ENCODE results near the gene TTLL11. TPM values are rescaled to one million over a fixed set of nuclear protein-coding genes. Genes with fewer than 3 reads are reported as not detected.

TTLL11 gene
- total and polyA plus RNA-seq, 2 experiments from 2014 or later: 0.57 to 1.4 TPM

DNA sequence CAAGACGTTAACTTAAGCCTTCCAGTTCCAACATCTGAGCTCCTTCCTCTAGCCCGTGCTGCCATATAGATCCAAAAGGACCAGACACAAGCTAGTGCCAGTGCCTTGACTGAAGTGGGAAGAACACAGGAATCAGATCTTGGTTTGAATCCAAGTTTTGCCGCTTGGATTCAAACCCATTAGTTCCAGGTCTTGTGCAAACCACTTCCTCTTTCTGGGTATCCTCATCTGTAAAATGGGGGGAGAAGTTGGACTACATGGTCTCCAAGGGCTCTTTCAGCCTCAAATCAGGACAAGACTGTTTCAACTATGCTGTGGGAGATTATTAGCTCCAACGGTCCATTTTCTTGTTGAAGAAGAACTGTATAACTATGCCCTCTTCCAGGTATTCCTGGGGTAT, 32.6 kb downstream of the TTLL11 start:
- Histone ChIP-seq H3K4me3 (no peak overlapping the region), H2AFZ (no peak overlapping the region), H4K20me1 (replicated peaks; ENCODE audit: insufficient read depth) (peaks cover 4% of the 10 kb centered on the region; the same call in 1 of the 2 replicates), H3K36me3 (ENCODE audit: insufficient read depth) (no peaks in the 10 kb centered on the region), H3K27me3 (ENCODE audit: insufficient read depth) (no peaks in the 10 kb centered on the region), H3K27ac (ENCODE audit: low read depth) (no peak overlapping the region), H3K9me2 (ENCODE audit: insufficient read depth) (no peaks in the 10 kb centered on the region), H3F3A (replicated peaks; ENCODE audit: low read depth) (no peaks in the 10 kb centered on the region), H3K4me1 (ENCODE audit: insufficient read depth) (no peaks in the 10 kb centered on the region), H3K79me2 (replicated peaks; ENCODE audit: insufficient read depth) (no peaks in the 10 kb centered on the region), H3K4me2 (no peak overlapping the region)
- ATAC-seq (no peak), DNase-seq (ENCODE audit: low spot score) (no peak)
- TF ChIP-seq EZH2phosphoT487 (IDR thresholded peaks at IDR 0.05; ENCODE audit: unreplicated experiment) (no peak), ZNF114 (CRISPR knock-in tag; IDR thresholded peaks at IDR 0.05) (no peak), JUNB (IDR thresholded peaks at IDR 0.05; ENCODE audit: unreplicated experiment) (no peak), EZH2 (IDR thresholded peaks at IDR 0.05; ENCODE audit: low read depth, unreplicated experiment) (no peak), CTCF (conservative IDR thresholded peaks at IDR 0.05; ENCODE audit: low read depth in 2 of 2) (no peak), STAT1 (IDR thresholded peaks at IDR 0.05; ENCODE audit: unreplicated experiment) (no peak), ZNF331 (CRISPR knock-in tag; IDR thresholded peaks at IDR 0.05; ENCODE audit: low read depth) (no peak), POLR2AphosphoS5 (IDR thresholded peaks at IDR 0.05; ENCODE audit: low read depth) (no peak), REST (IDR thresholded peaks at IDR 0.05; ENCODE audit: unreplicated experiment) (no peak), NANOG (IDR thresholded peaks at IDR 0.05; ENCODE audit: borderline replicate concordance) (no peak), CREB1 (CRISPR knock-in tag; IDR thresholded peaks at IDR 0.05; ENCODE audit: low read depth) (no peak)
- TF ChIP-seq, protein P1, sequence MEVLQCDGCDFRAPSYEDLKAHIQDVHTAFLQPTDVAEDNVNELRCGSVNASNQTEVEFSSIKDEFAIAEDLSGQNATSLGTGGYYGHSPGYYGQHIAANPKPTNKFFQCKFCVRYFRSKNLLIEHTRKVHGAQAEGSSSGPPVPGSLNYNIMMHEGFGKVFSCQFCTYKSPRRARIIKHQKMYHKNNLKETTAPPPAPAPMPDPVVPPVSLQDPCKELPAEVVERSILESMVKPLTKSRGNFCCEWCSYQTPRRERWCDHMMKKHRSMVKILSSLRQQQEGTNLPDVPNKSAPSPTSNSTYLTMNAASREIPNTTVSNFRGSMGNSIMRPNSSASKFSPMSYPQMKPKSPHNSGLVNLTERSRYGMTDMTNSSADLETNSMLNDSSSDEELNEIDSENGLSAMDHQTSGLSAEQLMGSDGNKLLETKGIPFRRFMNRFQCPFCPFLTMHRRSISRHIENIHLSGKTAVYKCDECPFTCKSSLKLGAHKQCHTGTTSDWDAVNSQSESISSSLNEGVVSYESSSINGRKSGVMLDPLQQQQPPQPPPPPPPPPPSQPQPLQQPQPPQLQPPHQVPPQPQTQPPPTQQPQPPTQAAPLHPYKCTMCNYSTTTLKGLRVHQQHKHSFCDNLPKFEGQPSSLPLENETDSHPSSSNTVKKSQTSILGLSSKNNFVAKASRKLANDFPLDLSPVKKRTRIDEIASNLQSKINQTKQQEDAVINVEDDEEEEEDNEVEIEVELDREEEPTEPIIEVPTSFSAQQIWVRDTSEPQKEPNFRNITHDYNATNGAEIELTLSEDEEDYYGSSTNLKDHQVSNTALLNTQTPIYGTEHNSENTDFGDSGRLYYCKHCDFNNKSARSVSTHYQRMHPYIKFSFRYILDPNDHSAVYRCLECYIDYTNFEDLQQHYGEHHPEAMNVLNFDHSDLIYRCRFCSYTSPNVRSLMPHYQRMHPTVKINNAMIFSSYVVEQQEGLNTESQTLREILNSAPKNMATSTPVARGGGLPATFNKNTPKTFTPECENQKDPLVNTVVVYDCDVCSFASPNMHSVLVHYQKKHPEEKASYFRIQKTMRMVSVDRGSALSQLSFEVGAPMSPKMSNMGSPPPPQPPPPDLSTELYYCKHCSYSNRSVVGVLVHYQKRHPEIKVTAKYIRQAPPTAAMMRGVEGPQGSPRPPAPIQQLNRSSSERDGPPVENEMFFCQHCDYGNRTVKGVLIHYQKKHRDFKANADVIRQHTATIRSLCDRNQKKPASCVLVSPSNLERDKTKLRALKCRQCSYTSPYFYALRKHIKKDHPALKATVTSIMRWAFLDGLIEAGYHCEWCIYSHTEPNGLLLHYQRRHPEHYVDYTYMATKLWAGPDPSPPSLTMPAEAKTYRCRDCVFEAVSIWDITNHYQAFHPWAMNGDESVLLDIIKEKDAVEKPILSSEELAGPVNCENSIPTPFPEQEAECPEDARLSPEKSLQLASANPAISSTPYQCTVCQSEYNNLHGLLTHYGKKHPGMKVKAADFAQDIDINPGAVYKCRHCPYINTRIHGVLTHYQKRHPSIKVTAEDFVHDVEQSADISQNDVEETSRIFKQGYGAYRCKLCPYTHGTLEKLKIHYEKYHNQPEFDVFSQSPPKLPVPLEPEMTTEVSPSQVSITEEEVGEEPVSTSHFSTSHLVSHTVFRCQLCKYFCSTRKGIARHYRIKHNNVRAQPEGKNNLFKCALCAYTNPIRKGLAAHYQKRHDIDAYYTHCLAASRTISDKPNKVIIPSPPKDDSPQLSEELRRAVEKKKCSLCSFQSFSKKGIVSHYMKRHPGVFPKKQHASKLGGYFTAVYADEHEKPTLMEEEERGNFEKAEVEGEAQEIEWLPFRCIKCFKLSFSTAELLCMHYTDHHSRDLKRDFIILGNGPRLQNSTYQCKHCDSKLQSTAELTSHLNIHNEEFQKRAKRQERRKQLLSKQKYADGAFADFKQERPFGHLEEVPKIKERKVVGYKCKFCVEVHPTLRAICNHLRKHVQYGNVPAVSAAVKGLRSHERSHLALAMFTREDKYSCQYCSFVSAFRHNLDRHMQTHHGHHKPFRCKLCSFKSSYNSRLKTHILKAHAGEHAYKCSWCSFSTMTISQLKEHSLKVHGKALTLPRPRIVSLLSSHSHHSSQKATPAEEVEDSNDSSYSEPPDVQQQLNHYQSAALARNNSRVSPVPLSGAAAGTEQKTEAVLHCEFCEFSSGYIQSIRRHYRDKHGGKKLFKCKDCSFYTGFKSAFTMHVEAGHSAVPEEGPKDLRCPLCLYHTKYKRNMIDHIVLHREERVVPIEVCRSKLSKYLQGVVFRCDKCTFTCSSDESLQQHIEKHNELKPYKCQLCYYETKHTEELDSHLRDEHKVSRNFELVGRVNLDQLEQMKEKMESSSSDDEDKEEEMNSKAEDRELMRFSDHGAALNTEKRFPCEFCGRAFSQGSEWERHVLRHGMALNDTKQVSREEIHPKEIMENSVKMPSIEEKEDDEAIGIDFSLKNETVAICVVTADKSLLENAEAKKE (CRISPR knock-in tag; IDR thresholded peaks at IDR 0.05): no peak
- TF ChIP-seq, protein P2, sequence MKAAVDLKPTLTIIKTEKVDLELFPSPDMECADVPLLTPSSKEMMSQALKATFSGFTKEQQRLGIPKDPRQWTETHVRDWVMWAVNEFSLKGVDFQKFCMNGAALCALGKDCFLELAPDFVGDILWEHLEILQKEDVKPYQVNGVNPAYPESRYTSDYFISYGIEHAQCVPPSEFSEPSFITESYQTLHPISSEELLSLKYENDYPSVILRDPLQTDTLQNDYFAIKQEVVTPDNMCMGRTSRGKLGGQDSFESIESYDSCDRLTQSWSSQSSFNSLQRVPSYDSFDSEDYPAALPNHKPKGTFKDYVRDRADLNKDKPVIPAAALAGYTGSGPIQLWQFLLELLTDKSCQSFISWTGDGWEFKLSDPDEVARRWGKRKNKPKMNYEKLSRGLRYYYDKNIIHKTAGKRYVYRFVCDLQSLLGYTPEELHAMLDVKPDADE (IDR thresholded peaks at IDR 0.05): no peak
- Mint-ChIP-seq H3K9me3 (no peaks in the 10 kb centered on the region), H3K27me3 (ENCODE audit: insufficient read depth, low read depth, poor library complexity) (no peaks in the 10 kb centered on the region), H3K27ac (no peak overlapping the region), H3K36me3 (ENCODE audit: low read depth) (no peaks in the 10 kb centered on the region), H3K4me1 (no peaks in the 10 kb centered on the region), H3K4me3 (no peak overlapping the region)
